GM12878 (cell line): Measurements from ENCODE around the gene PTGS1. TPM values are rescaled to one million over a fixed set of nuclear protein-coding genes. Genes with fewer than 3 reads are reported as not detected.
A peak's percentile ranks its signal among the peaks of the same experiment; 100 is the strongest.

Experiments
- ATAC-seq: fragments of 200-7000 bp; cut with Tn5 transposase; 3 replicates; pipeline ENCODE4 v1.9.1; 2020; ENCODE audit warnings: mild to moderate bottlenecking, moderate library complexity
- BruUV-seq: library from RNA; stranded (reverse); fragments of 400-500 nt; replicated peaks from 2 replicates; lab custom pipeline; 2021; lab: Mats Ljungman, UMichigan
- CTCF ChIA-PET: fragments of 300-600 bp; sonication (Branson Sonifier 250); formaldehyde crosslinking; extraction: SDS; loops from one replicate; lab custom pipeline; 2021; ENCODE audit warnings: inconsistent platforms; lab: Yijun Ruan, JAX
- POLR2A ChIA-PET: fragments of 350-600 bp; formaldehyde crosslinking; extraction: SDS; loops from one replicate; lab custom pipeline; 2021; ENCODE audit warnings: inconsistent platforms; lab: Charles Lee
- RAD21 ChIA-PET: fragments of 300-600 bp; sonication (Branson Sonifier 250); formaldehyde crosslinking; loops from one replicate; lab custom pipeline; 2023; ENCODE audit warnings: antibody characterized with exemption; ENCODE audit not compliant: unreplicated experiment; lab: Charles Lee
- SMC1A ChIA-PET: fragments of 300-600 bp; sonication (Branson Sonifier 250); formaldehyde crosslinking; loops from one replicate; lab custom pipeline; 2023; ENCODE audit not compliant: unreplicated experiment, uncharacterized antibody; lab: Charles Lee
- DNase-seq: peaks from one replicate; pipeline ENCODE4 v3.0.0-alpha.2; 2011; ENCODE audit warnings: low read depth, low spot score
- FAIRE-seq: peaks from 3 replicates; lab custom pipeline; 2011; peaks lifted over from hg19 to GRCh38; lab: Jason Lieb, UNC
- H2AFZ ChIP-seq: 2 replicates; pipeline ENCODE4 v1.6.0; 2011; ENCODE audit warnings: low read depth, low read length, control low read depth; ENCODE audit not compliant: control insufficient read depth
- H3K27ac ChIP-seq: 2 replicates; pipeline ENCODE4 v1.5.1; 2011; ENCODE audit warnings: control low read depth; ENCODE audit not compliant: control insufficient read depth, insufficient read depth
- H3K27me3 ChIP-seq, 2 experiments: replicated peaks in 1 of 2; 2 replicates each; pipeline versions ENCODE4 v1.6.0 to v1.6.1; 2011; ENCODE audit warnings: low read length in 1 of 2; ENCODE audit not compliant: control insufficient read depth in 2 of 2, insufficient read depth in 2 of 2
- H3K36me3 ChIP-seq, 2 experiments: 2 replicates each; pipeline ENCODE4 v1.5.1; 2011; ENCODE audit warnings: low read length in 1 of 2; ENCODE audit not compliant: control insufficient read depth in 2 of 2, insufficient read depth in 2 of 2
- H3K4me1 ChIP-seq: 2 replicates; pipeline ENCODE4 v1.6.1; 2011; ENCODE audit warnings: mild to moderate bottlenecking, low read length, moderate library complexity, mixed read lengths; ENCODE audit not compliant: control insufficient read depth, insufficient read depth
- H3K4me2 ChIP-seq: 2 replicates; pipeline ENCODE4 v1.6.0; 2011; ENCODE audit warnings: control low read depth; ENCODE audit not compliant: control insufficient read depth, insufficient read depth
- H3K4me3 ChIP-seq: fragments of 200-600 bp; sonication (generic); 2 replicates; pipeline ENCODE4 v1.5.1; 2016
- H3K79me2 ChIP-seq: 2 replicates; pipeline ENCODE4 v1.6.0; 2011; ENCODE audit warnings: low read length; ENCODE audit not compliant: control insufficient read depth, insufficient read depth
- H3K9ac ChIP-seq: 2 replicates; pipeline ENCODE4 v1.8.0; 2011; ENCODE audit warnings: low read length, control low read depth, mixed read lengths; ENCODE audit not compliant: control insufficient read depth, insufficient read depth
- H3K9me3 ChIP-seq: replicated peaks from 3 replicates; pipeline ENCODE4 v1.5.1; 2011; ENCODE audit warnings: mild to moderate bottlenecking, low read length; ENCODE audit not compliant: control insufficient read depth, insufficient read depth
- H4K20me1 ChIP-seq: 2 replicates; pipeline ENCODE4 v1.6.0; 2011; ENCODE audit not compliant: control insufficient read depth, insufficient read depth
- BHLHE40 ChIP-seq, 2 experiments: fragments of 450-650 bp in 1 of 2; IDR thresholded peaks; 2 replicates each; pipeline ENCODE4 v1.6.1; 2011 to 2017; ENCODE audit warnings: low read depth in 2 of 2, borderline replicate concordance in 1 of 2, improper control_type of control experiment in 1 of 2, low read length in 1 of 2, mild to moderate bottlenecking in 1 of 2
- EED ChIP-seq: sonication (generic); IDR thresholded peaks from 2 replicates; pipeline ENCODE4 v1.6.1; 2016; ENCODE audit warnings: antibody characterized with exemption, low read depth
- MEF2A ChIP-seq: IDR thresholded peaks from 2 replicates; pipeline ENCODE4 v1.6.1; 2011; ENCODE audit warnings: low read depth, mild to moderate bottlenecking, low read length, moderate library complexity; ENCODE audit not compliant: insufficient read depth
- NFYA ChIP-seq: IDR thresholded peaks from 2 replicates; pipeline ENCODE4 v1.6.1; 2011; ENCODE audit warnings: low read depth, mild to moderate bottlenecking, low read length, improper control_type of control experiment, borderline replicate concordance
- ZNF217 ChIP-seq: fragments of 450-650 bp; IDR thresholded peaks from 2 replicates; pipeline ENCODE4 v1.6.1; 2017; ENCODE audit warnings: antibody characterized with exemption, mild to moderate bottlenecking
- ZNF687 ChIP-seq: fragments of 450-650 bp; IDR thresholded peaks from 2 replicates; pipeline ENCODE4 v1.6.1; 2017; ENCODE audit warnings: mild to moderate bottlenecking, moderate library complexity
- whole genome bisulfite sequencing: methylation state at CpG from one replicate; pipeline ENCODE4 v1.1.6; 2016; ENCODE audit warnings: low lambda C conversion rate; ENCODE audit not compliant: insufficient replicate concordance, insufficient coverage; ENCODE audit errors: missing lambda C conversion rate; 5-methylcytosine and 5-hydroxymethylcytosine counted together
- in situ Hi-C: fragments of 300-500 bp; cut with MboI; formaldehyde crosslinking; loops from 9 replicates; pipeline ENCODE4 v1.14.3; 2018; ENCODE audit warnings: mixed read lengths
- intact Hi-C: fragments of 100-400 bp; cut with micrococcal nuclease; formaldehyde crosslinking; loops from one replicate; pipeline ENCODE4 v1.14.2; 2022; ENCODE audit not compliant: unreplicated experiment
- polyA plus RNA-seq, 11 experiments: library from polyadenylated mRNA; depleted of rRNA in 4 of 11; unstranded in 6 of 11; stranded (reverse) in 5 of 11; fragments of >200 nt; fragmentation: Nextera tagmentation in 4 of 11; fragmentation: Illumina TruSeq in 1 of 11; extraction: Ambion mirVana in 4 of 11; extraction: Trizol in 1 of 11; gene quantifications; 1 replicate in 1 of 11; 2 replicates in 10 of 11; pipeline versions ENCODE4 v1.2.1 to v1.2.3, GENCODE V29; 2011 to 2016; ENCODE audit warnings: inconsistent platforms in 2 of 11, missing spikeins in 2 of 11, low read depth in 1 of 11
- total RNA-seq, 4 experiments: library from RNA; depleted of rRNA in 3 of 4; stranded (reverse); fragments of >200 nt in 3 of 4; fragmentation: Illumina TruSeq in 1 of 4; extraction: Trizol in 1 of 4; gene quantifications; 2 replicates each; pipeline versions ENCODE4 v1.2.1 to v1.2.3, GENCODE V29; 2013 to 2021
- TF ChIP-seq, protein P1 (sequence below): IDR thresholded peaks from 2 replicates; pipeline ENCODE4 v1.6.1; 2011; ENCODE audit warnings: low read depth, mild to moderate bottlenecking, low read length, moderate library complexity, borderline replicate concordance; ENCODE audit errors: extremely low read depth

PTGS1 gene
- total and polyA plus RNA-seq, 10 of the 15 experiments (the other 5 are each of a cell fraction or from before 2014, with no cell fraction given): 0.16 to 2.8 (median 0.96) TPM

GRCh38 chr9:122389195-122389594 is 18.4 kb downstream of the PTGS1 start:
- DNase-seq (no peak), FAIRE-seq (no peak), ATAC-seq (no peak)
- Histone ChIP-seq H3K4me1 (peaks cover 8% of the 10 kb centered on the region), H3K79me2 (no peaks in the 10 kb centered on the region), H3K4me2 (no peak overlapping the region), H3K36me3 (no peaks in the 10 kb centered on the region), H3K4me3 (no peak overlapping the region), H4K20me1 (no peaks in the 10 kb centered on the region), H3K9me3 (no peaks in the 10 kb centered on the region), H3K27me3 (no peaks in the 10 kb centered on the region; a peak in 1 of 4 replicates), H3K27ac (no peak overlapping the region), H3K9ac (no peak overlapping the region), H2AFZ (no peak overlapping the region)
- ChIA-PET CTCF (interaction anchor here (0.6 to 2.0 kb wide), 3 partner anchors 75 to 564 kb away, joined by 3 to 6 read pairs (median 5); no protein-coding TSS in a partner anchor), SMC1A (interaction anchor here (0.6 kb wide), 1 partner anchor 120 kb away, joined by 3 read pairs; no protein-coding TSS in a partner anchor), POLR2A (interaction anchor here (0.6 to 0.8 kb wide), 2 partner anchors 14 to 38 kb away, joined by 3 to 8 read pairs; no protein-coding TSS in a partner anchor), RAD21 (no interaction called here)
- intact Hi-C loops: no loop called here
- 74% methylated on average over 5 of the region's 5 CpGs for WGBS
- in situ Hi-C loops: no loop called here
- no peak for TF ChIP-seq ZNF217
- TF ChIP-seq, protein P1, sequence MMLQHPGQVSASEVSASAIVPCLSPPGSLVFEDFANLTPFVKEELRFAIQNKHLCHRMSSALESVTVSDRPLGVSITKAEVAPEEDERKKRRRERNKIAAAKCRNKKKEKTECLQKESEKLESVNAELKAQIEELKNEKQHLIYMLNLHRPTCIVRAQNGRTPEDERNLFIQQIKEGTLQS: no peak
- TF ChIP-seq NFYA: no peak
- no TSS peak for BruUV-seq

GRCh38 chr9:122389799-122390481 is 19.1 kb downstream of the PTGS1 start:
- ChIA-PET RAD21 (interaction anchor here (0.8 kb wide), 1 partner anchor 74 kb away, joined by 4 read pairs; no protein-coding TSS in a partner anchor), POLR2A (interaction anchor here (0.6 to 0.8 kb wide), 2 partner anchors 14 to 37 kb away, joined by 3 to 8 read pairs; no protein-coding TSS in a partner anchor), SMC1A (interaction anchor here (1.2 kb wide), 1 partner anchor 8 kb away, joined by 3 read pairs; no protein-coding TSS in a partner anchor), CTCF (interaction anchor here (0.8 to 2.0 kb wide), 3 partner anchors 74 to 1013 kb away, joined by 3 to 6 read pairs (median 3); no protein-coding TSS in a partner anchor)
- intact Hi-C loops (no loop called here), in situ Hi-C loops (no loop called here)
- no peak overlapping the region; the same call in 1 of the 2 replicates for H2AFZ ChIP-seq
- no peaks in the 10 kb centered on the region; a peak in 1 of 4 replicates for H3K27me3 ChIP-seq
- 13% methylated on average over 11 of the region's 11 CpGs for WGBS
- no peak overlapping the region for H3K27ac ChIP-seq
- H3K4me1 ChIP-seq: peaks cover 8% of the 10 kb centered on the region
- peak; percentile 84 for ATAC-seq
- DNase-seq: no peak
- H3K9ac ChIP-seq: no peak overlapping the region
- BruUV-seq: no TSS peak
- H4K20me1 ChIP-seq: no peaks in the 10 kb centered on the region
- no peaks in the 10 kb centered on the region for H3K79me2 ChIP-seq
- no peaks in the 10 kb centered on the region for H3K36me3 ChIP-seq
- no peak overlapping the region for H3K4me3 ChIP-seq
- H3K9me3 ChIP-seq: no peaks in the 10 kb centered on the region
- H3K4me2 ChIP-seq: peak overlapping the region; percentile 29; the same call in 1 of the 2 replicates
- FAIRE-seq: no peak
- no peak for TF ChIP-seq ZNF687
- 0 out of 2 replicates have a peak, but pooled peaks have one; percentile 19 for TF ChIP-seq EED
- TF ChIP-seq MEF2A: 0 out of 2 replicates have a peak, but pooled peaks have one; percentile 32
- TF ChIP-seq BHLHE40 (IDR thresholded peaks at IDR 0.05; ENCODE audit: borderline replicate concordance in 1 of 2, low read depth in 2 of 2, low read length in 1 of 2): peak; percentile 18 to 51; a peak in 1 of 4 replicates
